IMR-90 (cell line): ENCODE measurements around the gene SLIT3.

Source experiments
- BHLHE40 ChIP-seq: fragments of 150-350 bp; IDR thresholded peaks from 2 replicates; pipeline ENCODE4 v1.6.1; 2016; ENCODE audit warnings: mild to moderate bottlenecking, low read depth, low read length
- CEBPB ChIP-seq: IDR thresholded peaks from 2 replicates; pipeline ENCODE4 v1.6.1; 2012; ENCODE audit warnings: low read depth, low read length, improper control_type of control experiment
- POLR2A ChIP-seq: IDR thresholded peaks from 2 replicates; pipeline ENCODE4 v1.6.1; 2012; ENCODE audit warnings: mild to moderate bottlenecking, low read depth, low read length
- RAD21 ChIP-seq: IDR thresholded peaks from 2 replicates; pipeline ENCODE4 v1.6.1; 2012; ENCODE audit warnings: low read length, improper control_type of control experiment
- SMC3 ChIP-seq: fragments of 150-350 bp; IDR thresholded peaks from 2 replicates; pipeline ENCODE4 v1.6.1; 2016; ENCODE audit warnings: low read depth, mild to moderate bottlenecking, antibody characterized with exemption, low read length, moderate library complexity
- TF ChIP-seq, protein P1 (sequence below): fragments of 150-350 bp; IDR thresholded peaks from 2 replicates; pipeline ENCODE4 v1.6.1; 2016; ENCODE audit warnings: low read depth, mild to moderate bottlenecking, low read length, moderate library complexity, borderline replicate concordance
- TF ChIP-seq, protein P2 (sequence below): conservative IDR thresholded peaks from 2 replicates; pipeline ENCODE4 v1.5.1; 2012; ENCODE audit warnings: mild to moderate bottlenecking, low read depth, low read length, improper control_type of control experiment
- TF ChIP-seq, protein P3 (sequence below): fragments of 150-350 bp; IDR thresholded peaks from 2 replicates; pipeline ENCODE4 v1.6.1; 2017; ENCODE audit warnings: mild to moderate bottlenecking, antibody characterized with exemption, low read length, low read depth

GRCh38 chr5:168675883-168676408, 625.0 kb downstream of the SLIT3 start:
- TF ChIP-seq, protein P1, sequence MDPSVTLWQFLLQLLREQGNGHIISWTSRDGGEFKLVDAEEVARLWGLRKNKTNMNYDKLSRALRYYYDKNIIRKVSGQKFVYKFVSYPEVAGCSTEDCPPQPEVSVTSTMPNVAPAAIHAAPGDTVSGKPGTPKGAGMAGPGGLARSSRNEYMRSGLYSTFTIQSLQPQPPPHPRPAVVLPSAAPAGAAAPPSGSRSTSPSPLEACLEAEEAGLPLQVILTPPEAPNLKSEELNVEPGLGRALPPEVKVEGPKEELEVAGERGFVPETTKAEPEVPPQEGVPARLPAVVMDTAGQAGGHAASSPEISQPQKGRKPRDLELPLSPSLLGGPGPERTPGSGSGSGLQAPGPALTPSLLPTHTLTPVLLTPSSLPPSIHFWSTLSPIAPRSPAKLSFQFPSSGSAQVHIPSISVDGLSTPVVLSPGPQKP: no peak
- TF ChIP-seq, protein P2, sequence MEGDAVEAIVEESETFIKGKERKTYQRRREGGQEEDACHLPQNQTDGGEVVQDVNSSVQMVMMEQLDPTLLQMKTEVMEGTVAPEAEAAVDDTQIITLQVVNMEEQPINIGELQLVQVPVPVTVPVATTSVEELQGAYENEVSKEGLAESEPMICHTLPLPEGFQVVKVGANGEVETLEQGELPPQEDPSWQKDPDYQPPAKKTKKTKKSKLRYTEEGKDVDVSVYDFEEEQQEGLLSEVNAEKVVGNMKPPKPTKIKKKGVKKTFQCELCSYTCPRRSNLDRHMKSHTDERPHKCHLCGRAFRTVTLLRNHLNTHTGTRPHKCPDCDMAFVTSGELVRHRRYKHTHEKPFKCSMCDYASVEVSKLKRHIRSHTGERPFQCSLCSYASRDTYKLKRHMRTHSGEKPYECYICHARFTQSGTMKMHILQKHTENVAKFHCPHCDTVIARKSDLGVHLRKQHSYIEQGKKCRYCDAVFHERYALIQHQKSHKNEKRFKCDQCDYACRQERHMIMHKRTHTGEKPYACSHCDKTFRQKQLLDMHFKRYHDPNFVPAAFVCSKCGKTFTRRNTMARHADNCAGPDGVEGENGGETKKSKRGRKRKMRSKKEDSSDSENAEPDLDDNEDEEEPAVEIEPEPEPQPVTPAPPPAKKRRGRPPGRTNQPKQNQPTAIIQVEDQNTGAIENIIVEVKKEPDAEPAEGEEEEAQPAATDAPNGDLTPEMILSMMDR: no peak
- TF ChIP-seq CEBPB (no peak), POLR2A (no peak), RAD21 (no peak), BHLHE40 (no peak), SMC3 (no peak)
- TF ChIP-seq, protein P3, sequence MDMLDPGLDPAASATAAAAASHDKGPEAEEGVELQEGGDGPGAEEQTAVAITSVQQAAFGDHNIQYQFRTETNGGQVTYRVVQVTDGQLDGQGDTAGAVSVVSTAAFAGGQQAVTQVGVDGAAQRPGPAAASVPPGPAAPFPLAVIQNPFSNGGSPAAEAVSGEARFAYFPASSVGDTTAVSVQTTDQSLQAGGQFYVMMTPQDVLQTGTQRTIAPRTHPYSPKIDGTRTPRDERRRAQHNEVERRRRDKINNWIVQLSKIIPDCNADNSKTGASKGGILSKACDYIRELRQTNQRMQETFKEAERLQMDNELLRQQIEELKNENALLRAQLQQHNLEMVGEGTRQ: no peak
